Kidney (tissue), 14 donors: ENCODE measurements around the gene NECTIN1. TPM values are rescaled to one million over a fixed set of nuclear protein-coding genes. Genes with fewer than 3 reads are reported as not detected.

ENCODE experiments used
- DNase-seq, 5 donors: peaks; one replicate each; pipeline ENCODE4 v3.0.0-alpha.2; 2013 to 2020
- FAIRE-seq: peaks from 2 replicates; lab custom pipeline; 2012; peaks lifted over from hg19 to GRCh38; lab: Jason Lieb, UNC
- H3K27ac ChIP-seq, 2 donors: one replicate each; pipeline ENCODE4 v1.7.0; 2013; ENCODE audit warnings: low read depth in 2 of 2, low read length in 2 of 2, inconsistent platforms in 1 of 2
- H3K27me3 ChIP-seq: one replicate; pipeline ENCODE4 v1.7.1; 2013; ENCODE audit warnings: low read length, inconsistent platforms; ENCODE audit not compliant: control insufficient read depth, insufficient read depth
- H3K36me3 ChIP-seq, 3 donors: one replicate each; pipeline versions ENCODE4 v1.7.0 to v1.7.1; 2013; ENCODE audit warnings: low read length in 3 of 3, control low read depth in 1 of 3, inconsistent platforms in 1 of 3; ENCODE audit not compliant: insufficient read depth in 3 of 3, control insufficient read depth in 2 of 3
- H3K4me1 ChIP-seq, 3 donors: one replicate each; pipeline versions ENCODE4 v1.7.0 to v1.7.1; 2013; ENCODE audit warnings: low read length in 3 of 3, inconsistent platforms in 1 of 3, low read depth in 1 of 3; ENCODE audit not compliant: control insufficient read depth in 2 of 3, insufficient read depth in 2 of 3
- H3K4me3 ChIP-seq, 3 donors: one replicate each; pipeline versions ENCODE4 v1.7.0 to v1.8.1; 2013; ENCODE audit warnings: low read length in 3 of 3, control low read depth in 1 of 3, inconsistent platforms in 1 of 3
- H3K9ac ChIP-seq, 3 donors: one replicate each; pipeline versions ENCODE4 v1.7.0 to v1.7.1; 2013; ENCODE audit warnings: low read length in 3 of 3, control low read depth in 1 of 3, inconsistent platforms in 1 of 3
- H3K9me3 ChIP-seq, 3 donors: one replicate each; pipeline versions ENCODE4 v1.7.0 to v1.7.1; 2013; ENCODE audit warnings: low read length in 3 of 3, control low read depth in 1 of 3, inconsistent platforms in 1 of 3; ENCODE audit not compliant: control insufficient read depth in 2 of 3, insufficient read depth in 1 of 3
- CTCF ChIP-seq: IDR thresholded peaks from 3 replicates; pipeline ENCODE4 v1.5.1; 2012; ENCODE audit warnings: mild to moderate bottlenecking, moderate library complexity, borderline replicate concordance; ENCODE audit not compliant: insufficient read depth; ENCODE audit errors: extremely low read depth
- intact Hi-C: fragments of 100-400 bp; cut with DNase I; formaldehyde crosslinking; loops from one replicate; pipeline ENCODE4 v1.11.1; 2022
- polyA plus RNA-seq: library from polyadenylated mRNA; stranded (reverse); fragments of 350-450 nt; fragmentation: Illumina TruSeq; extraction: RNeasy Lipid Tissue Mini Kit (QIAGEN cat#74804); gene quantifications from one replicate; pipeline ENCODE4 v1.2.3, GENCODE V29; 2014; ENCODE audit warnings: low read depth, low replicate concordance; ENCODE audit not compliant: insufficient read depth
- total RNA-seq: library from RNA; stranded (reverse); fragmentation: NEBNext Ultra II Directional; extraction: Animal tissue kit (Norgen Biotek cat#: 25700); gene quantifications from one replicate; pipeline ENCODE4 v1.2.1, GENCODE V29; 2021
- donor health status: control.
- donor health status: control.
- donor health status: control.
- donor health status: control.
- donor health status: control.
- donor health status: DM: yes; HTN: yes; CAD: no.
- donor health status: Normal renal cell carcinoma (clear cell type).

The NECTIN1 gene
- total and polyA plus RNA-seq, 2 donors from 2014 or later = 6.0 to 13.2 TPM

DNA sequence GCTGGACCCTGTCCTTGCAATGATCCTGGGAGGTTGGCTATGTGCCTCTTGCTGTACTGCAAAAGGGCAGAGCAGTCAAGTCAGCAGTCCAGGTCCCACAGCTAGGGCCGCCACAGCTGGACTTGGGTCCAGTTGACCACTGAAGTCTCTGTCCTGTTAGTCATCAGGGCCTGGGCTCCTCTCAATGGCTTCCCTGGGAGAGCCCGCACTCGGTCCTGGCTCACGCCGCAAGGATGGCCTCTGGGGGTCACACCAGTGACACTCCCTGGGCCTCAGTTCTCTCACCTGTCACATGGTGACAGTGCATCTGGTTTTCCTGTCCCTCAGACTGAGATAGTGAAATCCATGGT is 85.1 kb downstream of the NECTIN1 start:
- no peak for TF ChIP-seq CTCF
- DNase-seq = no peak
- H3K4me1 ChIP-seq = no peaks in the 10 kb centered on the region
- intact Hi-C loops = no loop called here
- H3K36me3 ChIP-seq = no peaks in the 10 kb centered on the region
- no peak overlapping the region for H3K27ac ChIP-seq
- H3K4me3 ChIP-seq = no peak overlapping the region
- H3K9ac ChIP-seq = no peak overlapping the region
- H3K9me3 ChIP-seq = no peaks in the 10 kb centered on the region
- H3K27me3 ChIP-seq = no peaks in the 10 kb centered on the region
- FAIRE-seq = no peak

DNA sequence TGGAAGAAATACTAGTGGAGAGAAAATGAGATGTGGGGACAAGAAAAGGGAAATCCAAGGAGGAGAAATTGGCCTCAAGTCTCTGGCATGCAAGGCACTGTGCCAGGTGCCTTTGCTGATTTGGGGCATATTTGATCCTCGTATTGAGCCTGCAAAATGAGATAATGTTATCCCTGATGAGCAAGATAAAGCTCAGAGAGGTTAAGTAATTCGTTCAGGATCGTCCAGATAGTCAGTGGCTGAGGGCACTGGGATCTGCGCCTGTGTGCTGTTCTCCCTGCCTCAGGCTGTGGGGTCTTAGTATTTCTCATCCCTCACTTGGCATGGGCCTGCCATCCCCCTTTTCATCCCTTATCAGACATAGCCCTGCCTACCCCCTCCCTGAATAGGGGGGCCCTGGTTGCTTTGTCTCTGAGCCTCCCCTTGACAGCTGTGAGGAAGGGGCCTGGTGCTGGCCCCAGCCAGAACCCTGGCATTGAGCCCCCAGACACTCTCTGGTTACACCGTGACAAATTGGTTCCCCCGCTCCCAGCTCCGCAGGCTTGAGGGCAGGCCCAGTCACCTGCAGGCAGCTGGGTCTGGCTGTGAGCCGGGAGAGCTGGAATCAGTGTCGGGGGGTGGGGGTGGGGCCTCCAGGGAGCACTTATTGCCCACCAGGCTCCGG is 85.7 kb downstream of the NECTIN1 start:
- intact Hi-C loops = no loop called here
- Histone ChIP-seq H3K27me3 (no peaks in the 10 kb centered on the region), H3K4me1 (no peaks in the 10 kb centered on the region), H3K4me3 (no peak overlapping the region), H3K9ac (no peak overlapping the region), H3K36me3 (no peaks in the 10 kb centered on the region), H3K27ac (no peak overlapping the region), H3K9me3 (no peaks in the 10 kb centered on the region)
- DNase-seq = peak in 1 of 5 donors; percentile 11
- no peak for TF ChIP-seq CTCF
- FAIRE-seq = no peak

- FAIRE-seq = no peak
Measured at GRCh38 chr11:119641983-119642745, 86.8 kb downstream of the NECTIN1 start.

More at GRCh38 chr11:119641983-119642745, 86.8 kb downstream of the NECTIN1 start:
- Histone ChIP-seq H3K27me3 (no peaks in the 10 kb centered on the region), H3K27ac (no peak overlapping the region), H3K4me1 (no peaks in the 10 kb centered on the region), H3K9me3 (no peaks in the 10 kb centered on the region), H3K4me3 (no peak overlapping the region), H3K9ac (no peak overlapping the region), H3K36me3 (no peaks in the 10 kb centered on the region)
- TF ChIP-seq CTCF = peak; percentile 19
- intact Hi-C loops = no loop called here
- DNase-seq = peak in 1 of 5 donors; percentile 19
